GM06990 (cell line): Measurements from ENCODE around the gene SERPINB12.

Experiments used
- DNase-seq: peaks from one replicate; pipeline ENCODE4 v3.0.0-alpha.2; 2011; ENCODE audit not compliant: insufficient read length; ENCODE audit errors: extremely low read depth
- H3K27me3 ChIP-seq: replicated peaks from 2 replicates; pipeline ENCODE4 v1.6.0; 2011; ENCODE audit warnings: low read length; ENCODE audit not compliant: control insufficient read depth, insufficient read depth
- H3K36me3 ChIP-seq: 2 replicates; pipeline ENCODE4 v1.5.1; 2011; ENCODE audit warnings: low read length; ENCODE audit not compliant: control insufficient read depth, insufficient read depth
- H3K4me3 ChIP-seq: replicated peaks from 2 replicates; pipeline ENCODE4 v1.5.1; 2011; ENCODE audit warnings: low read depth, mild to moderate bottlenecking, control low read depth, low read length
- TF ChIP-seq, protein P1 (sequence below): IDR thresholded peaks from 2 replicates; pipeline ENCODE4 v1.5.1; 2011; ENCODE audit warnings: low read length, control low read depth, mild to moderate bottlenecking, inconsistent platforms; ENCODE audit not compliant: insufficient read depth, poor library complexity, severe bottlenecking

Gene SERPINB12

DNA sequence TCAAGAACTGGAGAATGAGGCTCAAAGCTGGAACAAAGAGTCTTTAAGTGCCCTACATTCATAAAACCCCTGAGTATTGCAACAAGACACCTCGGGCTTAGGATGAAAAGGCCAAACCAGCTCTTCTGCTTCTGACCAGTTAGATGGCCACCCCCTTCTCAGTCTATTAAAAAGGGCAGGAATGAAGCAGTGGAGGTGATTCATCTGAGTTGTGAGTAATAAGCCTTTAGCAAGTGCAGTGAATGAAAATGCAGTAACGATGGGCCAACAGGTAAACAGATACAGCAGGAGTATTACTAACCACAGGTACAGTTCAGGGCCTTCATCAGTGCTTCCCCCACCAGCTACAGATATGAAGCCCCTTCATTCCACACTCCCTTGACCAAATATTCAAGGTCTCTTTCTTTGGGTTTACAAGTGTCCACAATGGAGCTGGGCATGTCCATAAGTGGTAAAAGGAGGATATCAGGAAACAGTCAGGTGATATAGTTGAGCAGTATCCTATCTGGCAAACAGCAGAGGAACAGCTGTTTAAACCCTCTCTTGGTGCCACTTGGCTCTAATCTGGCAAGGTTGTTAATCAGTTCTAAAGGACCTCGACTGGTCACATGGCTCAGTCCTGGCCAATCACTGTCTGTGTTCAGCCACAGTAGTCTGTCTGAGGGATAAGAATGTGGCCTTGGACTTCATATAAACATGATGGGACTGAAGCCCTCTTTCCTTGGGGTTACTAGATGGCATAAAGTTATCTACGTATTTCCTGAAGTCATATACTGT lies 62.8 kb downstream of the SERPINB12 start:
- no peaks in the 10 kb centered on the region for H3K27me3 ChIP-seq
- H3K36me3 ChIP-seq: no peaks in the 10 kb centered on the region
- TF ChIP-seq, protein P1, sequence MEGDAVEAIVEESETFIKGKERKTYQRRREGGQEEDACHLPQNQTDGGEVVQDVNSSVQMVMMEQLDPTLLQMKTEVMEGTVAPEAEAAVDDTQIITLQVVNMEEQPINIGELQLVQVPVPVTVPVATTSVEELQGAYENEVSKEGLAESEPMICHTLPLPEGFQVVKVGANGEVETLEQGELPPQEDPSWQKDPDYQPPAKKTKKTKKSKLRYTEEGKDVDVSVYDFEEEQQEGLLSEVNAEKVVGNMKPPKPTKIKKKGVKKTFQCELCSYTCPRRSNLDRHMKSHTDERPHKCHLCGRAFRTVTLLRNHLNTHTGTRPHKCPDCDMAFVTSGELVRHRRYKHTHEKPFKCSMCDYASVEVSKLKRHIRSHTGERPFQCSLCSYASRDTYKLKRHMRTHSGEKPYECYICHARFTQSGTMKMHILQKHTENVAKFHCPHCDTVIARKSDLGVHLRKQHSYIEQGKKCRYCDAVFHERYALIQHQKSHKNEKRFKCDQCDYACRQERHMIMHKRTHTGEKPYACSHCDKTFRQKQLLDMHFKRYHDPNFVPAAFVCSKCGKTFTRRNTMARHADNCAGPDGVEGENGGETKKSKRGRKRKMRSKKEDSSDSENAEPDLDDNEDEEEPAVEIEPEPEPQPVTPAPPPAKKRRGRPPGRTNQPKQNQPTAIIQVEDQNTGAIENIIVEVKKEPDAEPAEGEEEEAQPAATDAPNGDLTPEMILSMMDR: no peak
- DNase-seq: no peak
- no peak overlapping the region for H3K4me3 ChIP-seq

DNA sequence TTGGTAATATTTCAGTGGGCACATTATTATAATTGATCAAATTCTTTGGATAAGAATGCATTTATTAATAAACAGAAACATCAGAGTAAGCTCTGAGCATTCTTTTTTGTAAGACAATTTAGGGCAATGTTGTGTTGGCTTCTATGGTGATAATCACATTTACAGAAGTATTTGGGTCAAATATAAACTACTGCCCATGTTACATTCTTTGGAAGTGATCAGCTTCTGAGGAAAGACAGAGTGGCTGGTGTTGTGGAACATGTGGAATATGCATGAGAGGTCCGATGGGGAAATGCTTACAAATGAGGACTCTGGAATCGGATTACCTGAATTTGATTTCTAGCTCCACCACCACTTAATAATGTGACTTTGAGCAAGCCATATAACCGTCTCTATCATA lies 64.4 kb downstream of the SERPINB12 start:
- H3K36me3 ChIP-seq: no peaks in the 10 kb centered on the region
- TF ChIP-seq, protein P1: no peak
- H3K4me3 ChIP-seq: no peak overlapping the region
- no peaks in the 10 kb centered on the region for H3K27me3 ChIP-seq
- no peak for DNase-seq

DNA sequence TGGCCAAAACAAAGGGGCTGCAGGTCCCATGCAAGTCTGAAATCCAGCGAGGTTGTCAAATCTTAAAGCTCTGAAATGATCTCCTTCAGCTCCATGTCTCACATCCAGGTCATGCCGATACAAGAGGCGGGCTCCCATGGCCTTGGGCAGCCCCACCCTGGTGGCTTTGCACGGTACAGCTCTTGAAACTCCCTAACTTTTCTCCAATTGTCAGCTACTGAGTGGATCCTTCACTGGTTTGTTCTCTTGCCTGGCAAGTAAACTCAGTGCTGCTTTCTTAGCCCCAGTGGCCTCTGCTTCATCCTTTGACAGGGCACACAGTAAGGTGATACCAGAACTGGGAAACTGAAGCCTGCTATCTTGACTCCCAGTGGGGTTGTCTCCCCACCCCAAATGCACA lies 71.3 kb downstream of the SERPINB12 start:
- Histone ChIP-seq H3K36me3 (no peaks in the 10 kb centered on the region), H3K4me3 (no peak overlapping the region), H3K27me3 (no peaks in the 10 kb centered on the region)
- no peak for DNase-seq
- TF ChIP-seq, protein P1: no peak

DNA sequence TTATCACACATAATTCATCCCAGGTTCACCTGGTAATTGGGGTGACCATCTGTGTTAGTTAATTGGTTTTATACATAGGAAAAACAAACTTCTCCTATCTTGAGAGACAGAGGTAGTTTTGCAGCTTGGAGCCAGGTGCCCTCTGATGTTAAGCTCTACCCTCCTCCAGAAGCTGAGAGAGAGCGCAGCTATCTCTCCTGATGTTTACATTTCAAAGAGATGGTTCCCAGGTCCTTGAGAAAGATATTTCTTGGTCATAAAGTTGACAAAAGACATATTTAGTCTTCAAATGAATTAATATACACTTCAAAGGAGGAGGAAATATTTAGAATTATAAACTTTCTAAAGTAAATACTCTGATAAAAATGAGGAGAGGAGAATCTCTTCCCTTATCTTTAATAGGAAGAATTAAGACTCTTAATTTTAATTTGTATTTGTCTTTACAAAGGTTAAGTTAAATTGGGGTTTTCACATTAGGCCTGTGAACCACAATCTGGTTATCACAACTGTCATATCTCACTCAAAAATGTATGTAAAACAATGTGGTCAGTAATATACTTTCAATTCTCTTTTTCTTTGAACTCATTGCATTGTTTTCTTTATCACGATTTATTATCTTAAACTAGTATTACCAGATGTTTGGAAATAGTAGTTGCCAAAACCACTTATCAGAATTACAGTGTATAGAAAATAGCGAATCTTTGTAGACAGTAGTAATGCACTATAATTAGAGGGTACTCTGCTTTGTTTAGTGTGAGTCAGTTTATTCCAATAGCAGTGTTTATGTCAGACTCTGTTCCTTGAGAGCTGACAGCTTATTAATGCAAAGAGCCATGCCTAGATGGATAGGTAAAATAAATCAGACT lies 75.1 kb downstream of the SERPINB12 start:
- H3K27me3 ChIP-seq: no peaks in the 10 kb centered on the region
- no peak overlapping the region for H3K4me3 ChIP-seq
- TF ChIP-seq, protein P1: no peak
- no peaks in the 10 kb centered on the region for H3K36me3 ChIP-seq
- DNase-seq: peak; percentile 32

GRCh38 chr18:63617915-63618234 lies 75.7 kb downstream of the SERPINB12 start:
- TF ChIP-seq, protein P1: no peak
- Histone ChIP-seq H3K36me3 (no peaks in the 10 kb centered on the region), H3K4me3 (no peak overlapping the region), H3K27me3 (no peaks in the 10 kb centered on the region)
- no peak for DNase-seq
